Mucosa of stomach (tissue), 1 donor: Measurements from ENCODE around the gene PRDM7.
"Not testable (repeated sequence)": the region's sequence is repeated elsewhere in the genome, so short reads cannot be mapped to it uniquely, and the experiment has no call there.

ENCODE experiments used
- H3K27me3 ChIP-seq: one replicate; pipeline ENCODE4 v1.7.0; 2013; ENCODE audit warnings: mild to moderate bottlenecking, low read length; ENCODE audit not compliant: control insufficient read depth, insufficient read depth
- H3K36me3 ChIP-seq: one replicate; pipeline ENCODE4 v1.7.0; 2013; ENCODE audit warnings: low read length; ENCODE audit not compliant: control insufficient read depth, insufficient read depth
- H3K4me1 ChIP-seq: one replicate; pipeline ENCODE4 v1.7.0; 2013; ENCODE audit warnings: mild to moderate bottlenecking, low read length; ENCODE audit not compliant: control insufficient read depth, insufficient read depth
- H3K4me3 ChIP-seq: one replicate; pipeline ENCODE4 v1.7.0; 2013; ENCODE audit warnings: low read length
- H3K9ac ChIP-seq: one replicate; pipeline ENCODE4 v1.7.0; 2013; ENCODE audit warnings: mild to moderate bottlenecking, low read length, moderate library complexity
- H3K9me3 ChIP-seq: one replicate; pipeline ENCODE4 v1.7.0; 2013; ENCODE audit warnings: mild to moderate bottlenecking, low read length, moderate library complexity; ENCODE audit not compliant: control insufficient read depth
- donor health status: Pancreatic carcinoma.

PRDM7 gene

DNA sequence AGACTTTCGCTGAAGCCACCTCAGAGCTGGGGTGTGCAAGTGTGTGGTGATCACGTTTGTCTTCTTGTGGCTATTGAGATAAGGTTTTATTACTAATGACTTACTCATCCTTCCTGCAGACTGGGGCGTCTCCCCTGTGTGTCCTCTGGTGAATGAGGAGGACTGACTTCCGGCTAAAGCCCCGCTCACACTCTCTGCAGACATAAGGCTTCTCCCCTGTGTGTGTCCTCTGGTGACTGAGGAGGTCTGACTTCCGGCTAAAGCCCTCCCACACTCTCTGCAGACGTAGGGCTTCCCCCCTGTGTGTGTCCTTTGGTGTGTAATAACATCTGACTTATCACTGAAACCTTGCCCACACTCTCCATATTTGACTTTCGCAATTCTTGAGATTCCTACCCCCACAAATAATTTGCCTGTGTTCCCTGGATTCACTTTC lies 19.4 kb downstream of the PRDM7 start:
- Histone ChIP-seq H3K9ac (no peak overlapping the region), H3K27me3 (no peaks in the 10 kb centered on the region), H3K4me3 (no peak overlapping the region), H3K36me3 (no peaks in the 10 kb centered on the region), H3K4me1 (no peaks in the 10 kb centered on the region), H3K9me3 (peaks cover 8% of the 10 kb centered on the region)

DNA sequence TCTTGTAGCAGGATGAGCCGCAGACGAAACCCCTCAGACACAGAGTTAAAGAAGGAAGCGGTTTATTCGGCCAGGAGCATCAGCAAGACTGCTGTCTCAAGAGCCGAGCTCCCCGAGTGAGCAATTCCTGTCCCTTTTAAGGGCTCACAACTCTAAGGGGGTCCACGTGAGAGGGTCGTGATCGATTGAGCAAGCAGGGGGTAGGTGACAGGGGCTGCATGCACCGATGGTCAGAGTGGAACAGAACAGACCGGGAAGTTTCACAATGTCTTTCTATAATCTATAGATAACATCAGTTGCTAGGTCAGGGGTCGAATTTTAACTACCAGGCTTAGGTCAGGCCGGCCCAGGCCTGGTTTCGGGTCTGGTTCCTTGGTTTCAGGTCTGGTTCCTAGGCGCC lies 20.6 kb downstream of the PRDM7 start:
- H3K36me3 ChIP-seq, H3K4me3 ChIP-seq, H3K9ac ChIP-seq, H3K9me3 ChIP-seq, H3K4me1 ChIP-seq, H3K27me3 ChIP-seq: not testable (repeated sequence)

DNA sequence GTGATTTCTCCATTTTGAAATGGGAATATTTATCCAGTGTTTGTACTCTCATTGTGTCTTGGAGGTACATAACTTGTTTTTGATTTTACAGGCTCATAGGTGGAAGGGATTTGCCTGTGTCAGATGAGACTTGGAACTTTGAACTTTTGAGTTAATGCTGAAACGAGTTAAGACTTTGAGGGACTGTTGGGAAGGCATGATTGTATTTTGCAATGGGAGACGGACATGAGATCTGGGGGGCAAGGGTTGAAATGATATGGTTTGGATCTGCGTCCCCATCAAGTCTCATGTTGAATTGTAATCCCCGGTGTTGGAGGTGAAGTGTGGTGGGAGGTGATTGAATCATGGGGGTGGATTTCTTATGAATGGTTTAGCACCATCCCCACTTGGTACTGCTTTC lies 21.8 kb downstream of the PRDM7 start:
- Histone ChIP-seq H3K4me1 (no peaks in the 10 kb centered on the region), H3K9me3 (peaks cover 8% of the 10 kb centered on the region), H3K36me3 (no peaks in the 10 kb centered on the region), H3K27me3 (no peaks in the 10 kb centered on the region), H3K9ac (no peak overlapping the region), H3K4me3 (no peak overlapping the region)

DNA sequence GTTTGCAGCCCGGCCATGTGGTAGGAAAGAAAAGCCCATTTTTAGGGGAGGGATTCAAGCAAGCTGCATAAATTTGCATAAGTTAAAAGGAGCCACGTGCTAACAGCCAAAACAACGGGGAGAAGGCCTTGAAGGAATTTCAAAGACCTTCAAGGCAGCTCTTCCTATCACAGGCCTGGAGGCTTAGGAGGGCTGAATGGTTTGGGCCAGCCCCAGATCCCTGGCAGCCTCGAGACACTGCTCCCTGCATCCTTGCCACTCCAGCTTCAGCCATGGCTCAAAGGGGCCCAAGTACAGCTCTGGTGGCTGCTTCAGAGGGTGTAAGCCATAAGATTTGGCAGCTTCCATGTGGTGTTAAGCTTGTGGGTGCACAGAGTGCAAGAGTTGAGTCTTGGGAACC lies 22.6 kb downstream of the PRDM7 start:
- Histone ChIP-seq H3K4me1 (no peaks in the 10 kb centered on the region), H3K4me3 (no peak overlapping the region), H3K36me3 (no peaks in the 10 kb centered on the region), H3K9ac (no peak overlapping the region), H3K27me3 (no peaks in the 10 kb centered on the region), H3K9me3 (peaks cover 8% of the 10 kb centered on the region)

DNA sequence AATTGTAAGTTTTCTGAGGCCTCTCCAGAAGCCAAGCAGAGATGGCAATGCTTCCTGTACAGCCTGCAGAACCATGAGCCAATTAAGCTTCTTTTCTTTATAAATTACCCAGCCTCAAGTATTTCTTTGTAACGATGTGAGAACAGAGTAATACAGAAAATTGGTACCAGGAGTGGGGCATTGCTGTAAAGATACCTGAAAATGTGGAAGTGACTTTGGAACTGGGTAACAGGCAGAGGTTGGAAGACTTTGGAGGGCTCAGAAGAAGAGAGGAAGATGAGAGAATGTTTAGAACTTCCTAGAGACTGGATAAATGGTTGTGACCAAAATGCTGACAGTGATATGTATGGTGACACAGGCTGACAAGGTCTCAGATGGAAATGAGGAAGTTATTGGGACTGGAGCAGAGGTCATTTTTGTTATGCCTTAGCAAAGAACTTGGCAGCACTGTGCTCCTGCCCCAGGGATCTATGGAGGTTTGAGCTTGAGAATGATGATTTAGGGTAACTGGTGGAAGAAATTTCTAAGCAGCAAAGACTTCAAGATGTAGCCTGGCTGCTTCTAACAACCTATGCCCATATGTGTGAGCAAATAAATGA lies 23.1 kb downstream of the PRDM7 start:
- Histone ChIP-seq H3K9ac (no peak overlapping the region), H3K27me3 (no peaks in the 10 kb centered on the region), H3K36me3 (no peaks in the 10 kb centered on the region), H3K9me3 (peaks cover 8% of the 10 kb centered on the region), H3K4me1 (no peaks in the 10 kb centered on the region), H3K4me3 (no peak overlapping the region)

DNA sequence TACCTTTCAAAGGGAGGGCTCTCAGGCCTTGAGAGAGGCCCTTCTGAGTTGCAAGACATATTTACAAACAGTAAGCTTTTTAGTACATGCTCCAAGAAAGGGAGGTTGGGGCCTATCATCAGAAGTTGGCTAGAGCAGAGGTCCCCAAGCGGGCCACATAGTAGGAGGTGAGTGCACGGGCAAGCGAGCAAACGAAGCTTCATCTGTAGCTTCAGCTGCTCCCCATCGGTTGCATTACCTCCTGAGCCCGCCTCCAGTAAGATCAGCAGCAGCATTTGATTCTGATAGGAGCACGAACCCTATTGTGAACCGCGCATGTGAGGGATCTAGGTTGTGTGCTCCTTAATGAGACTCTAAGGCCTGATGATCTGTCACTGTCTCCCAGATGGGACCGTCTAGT lies 26.2 kb downstream of the PRDM7 start:
- Histone ChIP-seq H3K9ac (no peak overlapping the region), H3K27me3 (peaks cover 5% of the 10 kb centered on the region), H3K36me3 (no peaks in the 10 kb centered on the region), H3K4me3 (no peak overlapping the region), H3K4me1 (peaks cover 13% of the 10 kb centered on the region), H3K9me3 (peaks cover 8% of the 10 kb centered on the region)

DNA sequence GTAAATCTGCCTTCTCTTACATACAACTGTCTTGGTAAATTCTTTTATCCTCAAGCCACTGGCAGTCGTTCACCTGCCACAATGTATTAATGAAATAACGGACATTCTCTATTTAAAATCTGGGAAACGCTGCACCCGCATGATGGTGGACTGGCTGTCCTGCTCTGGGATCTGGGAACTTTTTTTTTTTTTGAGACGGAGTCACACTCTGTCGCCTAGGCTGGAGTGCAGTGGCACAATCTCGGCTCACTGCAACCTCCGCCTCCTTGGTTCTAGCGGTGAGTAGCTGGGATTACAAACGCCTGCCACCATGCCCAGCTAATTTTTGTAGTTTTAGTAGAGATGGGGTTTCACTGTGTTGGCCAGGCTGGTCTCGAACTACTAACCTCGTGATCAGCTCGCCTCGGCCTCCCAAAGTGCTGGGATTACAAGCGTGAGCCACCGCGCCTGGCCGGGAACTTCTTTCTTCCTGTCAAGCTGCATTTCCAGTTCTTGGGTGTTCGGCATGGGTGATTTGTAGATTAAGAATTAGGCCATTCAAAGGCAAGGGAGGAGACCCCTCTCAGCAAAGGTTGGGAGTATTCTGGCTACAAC lies 28.3 kb downstream of the PRDM7 start:
- no peak overlapping the region for H3K4me3 ChIP-seq
- H3K9ac ChIP-seq = no peak overlapping the region
- no peaks in the 10 kb centered on the region for H3K9me3 ChIP-seq

DNA sequence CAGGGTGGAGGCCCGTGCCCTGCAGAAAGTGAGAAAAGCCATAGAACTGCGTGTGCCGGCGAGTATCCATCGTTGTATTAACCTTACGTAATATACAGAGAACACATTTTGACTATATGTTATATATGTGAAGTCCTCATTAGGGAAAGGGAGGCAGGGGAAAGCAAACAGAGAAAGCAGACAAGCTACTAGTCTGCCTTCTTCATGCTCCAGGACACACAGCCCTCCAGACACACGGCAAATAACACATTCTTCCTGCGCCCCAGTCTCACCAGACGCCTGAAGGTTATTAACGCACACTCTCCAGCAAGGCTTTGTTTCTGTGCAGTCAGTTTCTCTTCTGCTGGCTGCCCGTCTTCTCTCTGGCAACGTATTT lies 28.8 kb downstream of the PRDM7 start:
- no peak overlapping the region for H3K4me3 ChIP-seq

More for the DNA sequence above, 28.3 kb downstream of the PRDM7 start:
- Histone ChIP-seq H3K27me3 (peaks cover 5% of the 10 kb centered on the region), H3K4me1 (peaks cover 22% of the 10 kb centered on the region), H3K36me3 (no peaks in the 10 kb centered on the region)

DNA sequence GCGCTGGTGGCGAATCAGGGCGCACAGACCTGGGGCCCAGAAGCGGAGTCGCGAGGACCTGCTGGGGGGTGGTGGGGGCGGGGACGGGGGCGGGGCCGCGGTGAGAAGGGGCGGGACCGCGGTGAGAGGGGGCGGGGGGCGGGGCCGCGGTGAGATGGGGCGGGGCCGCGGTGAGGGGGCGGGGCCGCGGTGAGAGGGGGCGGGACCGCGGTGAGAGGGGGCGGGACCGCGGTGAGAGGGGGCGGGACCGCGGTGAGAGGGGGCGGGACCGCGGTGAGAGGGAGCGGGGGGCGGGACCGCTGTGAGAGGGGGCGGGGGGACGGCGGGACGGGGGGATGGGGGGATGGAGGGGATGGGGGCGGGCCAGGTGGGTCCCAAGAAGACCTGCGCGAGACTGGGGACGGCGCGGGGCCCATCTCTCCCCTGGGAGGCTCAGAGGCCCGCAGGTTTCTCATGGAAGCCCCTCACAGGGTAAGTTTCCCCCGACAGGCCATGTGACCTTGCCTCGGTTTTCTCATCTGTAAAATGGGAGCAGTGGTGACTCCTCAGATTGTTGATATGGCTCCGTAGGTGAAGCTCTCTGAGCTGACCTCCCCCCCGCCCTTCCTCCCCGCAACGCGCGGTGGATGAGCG lies 29.3 kb downstream of the PRDM7 start:
- Histone ChIP-seq H3K9ac (no peak overlapping the region), H3K9me3 (no peaks in the 10 kb centered on the region), H3K4me1 (peaks cover 32% of the 10 kb centered on the region), H3K36me3 (peaks cover 5% of the 10 kb centered on the region), H3K4me3 (no peak overlapping the region), H3K27me3 (peaks cover 5% of the 10 kb centered on the region)

More for the DNA sequence above, 28.8 kb downstream of the PRDM7 start:
- Histone ChIP-seq H3K27me3 (peaks cover 5% of the 10 kb centered on the region), H3K4me1 (peaks cover 27% of the 10 kb centered on the region), H3K9me3 (no peaks in the 10 kb centered on the region), H3K36me3 (peaks cover 4% of the 10 kb centered on the region), H3K9ac (no peak overlapping the region)

DNA sequence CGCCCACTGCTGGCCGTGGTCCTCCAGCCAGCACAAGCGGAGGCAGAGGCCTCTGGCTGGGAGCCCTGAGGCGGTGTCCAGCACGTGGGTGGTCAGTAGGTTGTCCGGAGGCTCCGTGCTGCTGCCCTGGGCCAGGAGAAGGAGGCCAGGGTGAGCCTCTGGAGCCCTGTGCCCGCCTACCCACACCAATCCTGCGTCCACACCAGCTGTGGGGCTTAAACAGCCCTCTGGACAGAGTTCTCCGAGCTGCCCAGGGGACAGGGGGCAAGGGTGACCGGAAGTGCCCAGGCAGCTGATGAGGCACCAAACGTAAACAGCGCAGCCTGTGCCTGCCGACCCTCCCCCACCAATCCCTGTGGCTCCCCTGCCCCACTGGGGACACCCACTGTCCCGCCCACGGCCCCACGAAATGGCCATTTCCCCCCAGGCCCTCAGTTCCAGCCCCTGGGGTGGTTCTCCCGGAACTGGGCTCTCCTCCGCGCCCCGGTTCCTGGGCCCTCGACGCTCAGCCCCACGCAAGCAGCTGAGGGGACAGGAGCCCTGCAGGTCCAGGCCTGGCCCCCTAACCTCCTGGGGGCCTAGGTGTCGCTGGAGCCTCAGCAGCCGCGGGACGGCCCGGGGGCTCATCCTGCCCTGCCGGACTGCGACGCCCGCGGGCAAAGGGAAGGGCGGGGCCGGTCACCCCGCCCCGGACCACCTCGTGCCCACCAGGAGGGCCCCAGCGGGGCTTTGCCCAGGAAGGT lies 30.0 kb downstream of the PRDM7 start:
- peak overlapping the region; percentile 64 for H3K9ac ChIP-seq
- H3K9me3 ChIP-seq = no peaks in the 10 kb centered on the region
- H3K27me3 ChIP-seq = peaks cover 5% of the 10 kb centered on the region
- H3K4me1 ChIP-seq = peaks cover 32% of the 10 kb centered on the region
- peaks cover 5% of the 10 kb centered on the region for H3K36me3 ChIP-seq
- H3K4me3 ChIP-seq = peak overlapping the region; percentile 19

DNA sequence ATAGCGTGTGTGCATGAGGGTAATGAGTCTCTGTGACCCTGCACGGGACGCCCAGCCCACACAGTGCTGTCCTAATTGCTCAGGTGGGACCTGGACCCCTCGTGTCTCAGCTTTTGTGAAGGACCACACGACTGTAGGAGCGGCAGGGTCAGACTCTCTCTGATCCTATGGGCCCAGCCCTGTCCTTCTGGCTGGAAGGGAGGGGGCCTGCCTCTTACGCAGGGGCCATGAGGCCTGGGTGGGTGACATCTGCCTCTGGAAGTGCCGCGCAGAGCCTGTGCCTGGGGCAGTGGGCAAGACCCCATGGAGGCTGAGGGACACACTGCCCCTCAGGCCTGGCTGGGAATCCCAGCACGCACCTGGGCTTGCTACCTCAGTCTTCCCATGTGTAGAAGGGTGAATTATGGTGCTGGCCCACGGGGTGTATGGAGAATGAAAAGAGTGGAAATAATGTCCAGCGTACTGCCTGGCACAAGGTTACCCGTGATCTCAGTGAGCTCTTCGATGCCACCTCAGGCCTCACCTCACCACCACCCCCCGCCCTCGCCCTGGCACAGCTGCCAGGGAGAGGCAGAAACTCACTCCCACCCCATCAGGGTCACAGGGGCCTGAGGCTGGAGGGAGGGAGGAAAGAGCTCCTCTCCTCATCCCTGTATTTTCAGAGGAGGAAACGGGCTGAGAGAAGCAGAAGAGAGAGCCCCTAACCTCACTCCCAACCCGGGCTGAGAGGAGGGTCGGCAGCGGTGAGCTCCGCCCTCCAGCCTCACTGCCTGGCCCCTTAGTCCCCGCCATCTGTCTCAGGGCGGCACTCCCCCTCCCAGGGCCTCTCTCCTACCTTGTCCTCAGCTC lies 30.8 kb downstream of the PRDM7 start:
- H3K9me3 ChIP-seq = no peaks in the 10 kb centered on the region
- H3K36me3 ChIP-seq = peaks cover 5% of the 10 kb centered on the region
- peak overlapping the region; percentile 19 for H3K4me3 ChIP-seq
- peaks cover 5% of the 10 kb centered on the region for H3K27me3 ChIP-seq
- peaks cover 32% of the 10 kb centered on the region for H3K4me1 ChIP-seq
- H3K9ac ChIP-seq = peak overlapping the region; percentile 64
